Measurements from ENCODE around the gene PAX2. TPM values are rescaled to one million over a fixed set of nuclear protein-coding genes. Genes with fewer than 3 reads are reported as not detected.

The PAX2 gene
- total and polyA plus RNA-seq, 4 donors, result not detected

GRCh38 chr10:100864978-100865377, 119.6 kb downstream of the PAX2 start:
- DNase-seq (ENCODE audit: low spot score), result no peak
- Histone ChIP-seq H3K9ac (ENCODE audit: low read depth in 1 of 2, low read length in 2 of 2) (no peak overlapping the region), H3K9me3 (ENCODE audit: control insufficient read depth in 4 of 4, low read length in 3 of 4) (no peaks in the 10 kb centered on the region), H3K4me1 (ENCODE audit: control insufficient read depth in 4 of 4, insufficient read depth in 4 of 4, low read length in 3 of 4) (no peaks in the 10 kb centered on the region), H3K4me3 (ENCODE audit: low read depth in 1 of 3, low read length in 3 of 3) (no peak overlapping the region), H3K27ac (ENCODE audit: low read depth in 1 of 2, low read length in 2 of 2) (no peak overlapping the region), H3K27me3 (ENCODE audit: control insufficient read depth in 4 of 4, insufficient read depth in 4 of 4, low read length in 3 of 4) (no peaks in the 10 kb centered on the region), H3K36me3 (ENCODE audit: control insufficient read depth in 4 of 4, insufficient read depth in 3 of 4, low read depth in 1 of 4, low read length in 3 of 4) (no peaks in the 10 kb centered on the region)
- TF ChIP-seq CTCF (IDR thresholded peaks at IDR 0.05; ENCODE audit: low read depth, low read length, missing input control), result no peak
- no peak for TF ChIP-seq HNF4G (IDR thresholded peaks at IDR 0.05)
- TF ChIP-seq JUND (IDR thresholded peaks at IDR 0.05), result no peak
- TF ChIP-seq SP1 (IDR thresholded peaks at IDR 0.05), result no peak
- no peak for TF ChIP-seq RAD21 (IDR thresholded peaks at IDR 0.05)
- TF ChIP-seq ZBTB33 (IDR thresholded peaks at IDR 0.05), result no peak
- no peak for TF ChIP-seq TAF1 (conservative IDR thresholded peaks at IDR 0.05)
- no peak for TF ChIP-seq NR2F2 (IDR thresholded peaks at IDR 0.05)
- no peak for TF ChIP-seq HNF4A (conservative IDR thresholded peaks at IDR 0.05)
- no peak for TF ChIP-seq RXRA (IDR thresholded peaks at IDR 0.05)
- TF ChIP-seq FOXA2 (IDR thresholded peaks at IDR 0.05), result no peak
- TF ChIP-seq YY1 (IDR thresholded peaks at IDR 0.05), result no peak
- 44% methylated on average over 4 of the region's 4 CpGs for WGBS

- H3K4me3 ChIP-seq (ENCODE audit: low read depth in 1 of 3, low read length in 3 of 3), result no peak overlapping the region
- TF ChIP-seq HNF4G (IDR thresholded peaks at IDR 0.05), result no peak
- no peak for TF ChIP-seq RAD21 (IDR thresholded peaks at IDR 0.05)
- no peak for TF ChIP-seq YY1 (IDR thresholded peaks at IDR 0.05)
- TF ChIP-seq TAF1 (conservative IDR thresholded peaks at IDR 0.05), result no peak
- TF ChIP-seq HNF4A (conservative IDR thresholded peaks at IDR 0.05), result no peak
- TF ChIP-seq ATF3 (IDR thresholded peaks at IDR 0.05), result no peak
- no peak for TF ChIP-seq RXRA (IDR thresholded peaks at IDR 0.05)
- no peak for TF ChIP-seq MAX (IDR thresholded peaks at IDR 0.05)
- no peak for TF ChIP-seq FOXA1 (IDR thresholded peaks at IDR 0.05)
- TF ChIP-seq NR2F2 (IDR thresholded peaks at IDR 0.05), result no peak
- TF ChIP-seq CTCF (IDR thresholded peaks at IDR 0.05; ENCODE audit: low read depth, low read length, missing input control), result no peak
- TF ChIP-seq GABPA (IDR thresholded peaks at IDR 0.05 in 1 of 2, conservative IDR thresholded peaks at IDR 0.05 in 1 of 2), result no peak
- TF ChIP-seq REST (IDR thresholded peaks at IDR 0.05), result no peak
- TF ChIP-seq ZBTB33 (IDR thresholded peaks at IDR 0.05), result no peak
- TF ChIP-seq EGR1 (IDR thresholded peaks at IDR 0.05; ENCODE audit: low read depth in 2 of 2), result no peak
- no peak for TF ChIP-seq JUND (IDR thresholded peaks at IDR 0.05)
- no peak for TF ChIP-seq FOXA2 (IDR thresholded peaks at IDR 0.05)
- TF ChIP-seq SP1 (IDR thresholded peaks at IDR 0.05), result no peak
- H3K9me3 ChIP-seq (ENCODE audit: control insufficient read depth in 4 of 4, low read length in 3 of 4), result no peaks in the 10 kb centered on the region
- DNase-seq (ENCODE audit: low spot score), result no peak
- H3K4me1 ChIP-seq (ENCODE audit: control insufficient read depth in 4 of 4, insufficient read depth in 4 of 4, low read length in 3 of 4), result no peaks in the 10 kb centered on the region
- WGBS, result 74% methylated on average over 7 of the region's 7 CpGs
- no peaks in the 10 kb centered on the region for H3K36me3 ChIP-seq (ENCODE audit: control insufficient read depth in 4 of 4, insufficient read depth in 3 of 4, low read depth in 1 of 4, low read length in 3 of 4)
- H3K9ac ChIP-seq (ENCODE audit: low read depth in 1 of 2, low read length in 2 of 2), result no peak overlapping the region
- H3K27ac ChIP-seq (ENCODE audit: low read depth in 1 of 2, low read length in 2 of 2), result no peak overlapping the region
- no peaks in the 10 kb centered on the region for H3K27me3 ChIP-seq (ENCODE audit: control insufficient read depth in 4 of 4, insufficient read depth in 4 of 4, low read length in 3 of 4)
These were observed 120.6 kb downstream of the PAX2 start for GRCh38 chr10:100866010-100866409.

Data from liver (tissue), 9 donors.